ENCODE data around the gene ACOT8. TPM values are rescaled to one million over a fixed set of nuclear protein-coding genes. Genes with fewer than 3 reads are reported as not detected.

The ACOT8 gene
- total and polyA plus RNA-seq, 4 experiments from 2014 or later, result 30.6 to 54.3 (median 35.7) TPM

GRCh38 chr20:45843506-45843905, 13.7 kb downstream of the ACOT8 start:
- Mint-ChIP-seq H3K4me3 (no peak overlapping the region), H3K4me1 (peaks cover 0 to 2% (median 0%) of the 10 kb centered on the region in 4 donors), H3K27me3 (no peaks in the 10 kb centered on the region), H3K36me3 (peaks cover 22 to 49% of the 10 kb centered on the region in 2 donors), H3K27ac (peak overlapping the region in 2 of 7 donors; percentile 30 to 65), H3K9me3 (no peaks in the 10 kb centered on the region)
- no peaks in the 10 kb centered on the region for H3K9me3 ChIP-seq (ENCODE audit: control insufficient read depth in 1 of 2, low read length in 2 of 2)
- H3K4me3 ChIP-seq (ENCODE audit: low read length in 2 of 2), result no peak overlapping the region
- no peak for DNase-seq
- ChIA-PET CTCF (ENCODE audit: partially characterized antibody) (no interaction called here), POLR2A (ENCODE audit: partially characterized antibody) (no interaction called here)
- no peaks in the 10 kb centered on the region for H3K27me3 ChIP-seq (ENCODE audit: insufficient read depth, low read length)
- intact Hi-C loops (cut with micrococcal nuclease), result no loop called here
- peaks cover 56% of the 10 kb centered on the region for H3K36me3 ChIP-seq (ENCODE audit: insufficient read depth, low read length)
- H3K27ac ChIP-seq (ENCODE audit: low read depth, low read length), result no peak overlapping the region
- no peaks in the 10 kb centered on the region for H3K4me1 ChIP-seq (ENCODE audit: insufficient read depth, low read length)

- CTCF ChIA-PET (ENCODE audit: partially characterized antibody), result no interaction called here
- H3K36me3 Mint-ChIP-seq, result peaks cover 17 to 43% of the 10 kb centered on the region in 2 donors
- no peak for DNase-seq
- H3K4me3 Mint-ChIP-seq, result no peak overlapping the region
- H3K27ac Mint-ChIP-seq, result peak overlapping the region in 1 of 7 donors; percentile 35
- peaks cover 50% of the 10 kb centered on the region for H3K36me3 ChIP-seq (ENCODE audit: insufficient read depth, low read length)
- no peaks in the 10 kb centered on the region for H3K27me3 Mint-ChIP-seq
- H3K4me1 ChIP-seq (ENCODE audit: insufficient read depth, low read length), result no peaks in the 10 kb centered on the region
- intact Hi-C loops (cut with micrococcal nuclease), result no loop called here
- H3K4me1 Mint-ChIP-seq, result no peaks in the 10 kb centered on the region
- H3K9me3 Mint-ChIP-seq, result no peaks in the 10 kb centered on the region
- H3K27me3 ChIP-seq (ENCODE audit: insufficient read depth, low read length), result no peaks in the 10 kb centered on the region
- no peak overlapping the region for H3K27ac ChIP-seq (ENCODE audit: low read depth, low read length)
- H3K4me3 ChIP-seq (ENCODE audit: low read length in 2 of 2), result no peak overlapping the region
- H3K9me3 ChIP-seq (ENCODE audit: control insufficient read depth in 1 of 2, low read length in 2 of 2), result no peaks in the 10 kb centered on the region
- POLR2A ChIA-PET (ENCODE audit: partially characterized antibody), result interaction anchor here (0.8 kb wide), 1 partner anchor 17 kb away, joined by 3 read pairs; no protein-coding TSS in a partner anchor
Measured at GRCh38 chr20:45842169-45842812, 14.9 kb downstream of the ACOT8 start.

GRCh38 chr20:45841407-45842129, 15.6 kb downstream of the ACOT8 start:
- H3K4me3 ChIP-seq (ENCODE audit: low read length in 2 of 2), result no peak overlapping the region
- DNase-seq, result no peak
- H3K4me1 ChIP-seq (ENCODE audit: insufficient read depth, low read length), result no peaks in the 10 kb centered on the region
- no peaks in the 10 kb centered on the region for H3K4me1 Mint-ChIP-seq
- H3K4me3 Mint-ChIP-seq, result no peak overlapping the region
- H3K27ac ChIP-seq (ENCODE audit: low read depth, low read length), result no peak overlapping the region
- no peaks in the 10 kb centered on the region for H3K27me3 ChIP-seq (ENCODE audit: insufficient read depth, low read length)
- H3K9me3 Mint-ChIP-seq, result no peaks in the 10 kb centered on the region
- H3K36me3 Mint-ChIP-seq, result peaks cover 17 to 41% of the 10 kb centered on the region in 2 donors
- H3K36me3 ChIP-seq (ENCODE audit: insufficient read depth, low read length), result peaks cover 47% of the 10 kb centered on the region
- ChIA-PET CTCF (ENCODE audit: partially characterized antibody) (interaction anchor here (1.1 to 2.2 kb wide), 2 partner anchors 42 to 128 kb away, joined by 4 to 5 read pairs; no protein-coding TSS in a partner anchor), POLR2A (ENCODE audit: partially characterized antibody) (interaction anchor here (0.8 kb wide), 1 partner anchor 17 kb away, joined by 3 read pairs; no protein-coding TSS in a partner anchor)
- H3K27me3 Mint-ChIP-seq, result no peaks in the 10 kb centered on the region
- H3K27ac Mint-ChIP-seq, result no peak overlapping the region
- H3K9me3 ChIP-seq (ENCODE audit: control insufficient read depth in 1 of 2, low read length in 2 of 2), result no peaks in the 10 kb centered on the region
- intact Hi-C loops (cut with micrococcal nuclease), result no loop called here

DNA sequence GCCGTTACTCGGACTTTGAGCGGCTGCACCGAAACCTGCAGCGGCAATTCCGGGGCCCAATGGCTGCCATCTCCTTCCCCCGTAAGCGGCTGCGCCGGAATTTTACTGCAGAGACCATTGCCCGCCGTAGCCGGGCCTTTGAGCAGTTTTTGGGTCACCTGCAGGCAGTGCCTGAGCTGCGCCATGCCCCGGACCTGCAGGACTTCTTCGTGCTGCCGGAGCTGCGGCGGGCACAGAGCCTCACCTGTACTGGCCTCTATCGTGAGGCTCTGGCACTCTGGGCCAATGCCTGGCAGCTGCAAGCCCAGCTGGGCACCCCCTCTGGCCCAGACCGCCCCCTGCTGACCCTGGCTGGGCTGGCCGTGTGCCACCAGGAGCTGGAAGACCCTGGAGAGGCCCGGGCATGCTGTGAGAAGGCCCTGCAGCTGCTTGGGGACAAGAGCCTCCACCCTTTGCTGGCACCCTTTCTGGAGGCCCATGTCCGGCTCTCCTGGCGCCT, 16.4 kb downstream of the ACOT8 start:
- POLR2A ChIA-PET (ENCODE audit: partially characterized antibody), result no interaction called here
- intact Hi-C loops (cut with micrococcal nuclease), result no loop called here
- DNase-seq, result no peak
- H3K27ac ChIP-seq (ENCODE audit: low read depth, low read length), result no peak overlapping the region
- Mint-ChIP-seq H3K27ac (no peak overlapping the region), H3K4me1 (no peaks in the 10 kb centered on the region), H3K36me3 (peaks cover 14 to 32% of the 10 kb centered on the region in 2 donors), H3K4me3 (no peak overlapping the region), H3K27me3 (no peaks in the 10 kb centered on the region), H3K9me3 (no peaks in the 10 kb centered on the region)
- CTCF ChIA-PET (ENCODE audit: partially characterized antibody), result interaction anchor here (1.0 to 2.2 kb wide), 3 partner anchors 10 to 129 kb away, joined by 3 to 5 read pairs (median 4); no protein-coding TSS in a partner anchor
- H3K27me3 ChIP-seq (ENCODE audit: insufficient read depth, low read length), result no peaks in the 10 kb centered on the region
- no peak overlapping the region for H3K4me3 ChIP-seq (ENCODE audit: low read length in 2 of 2)
- H3K9me3 ChIP-seq (ENCODE audit: control insufficient read depth in 1 of 2, low read length in 2 of 2), result no peaks in the 10 kb centered on the region
- H3K4me1 ChIP-seq (ENCODE audit: insufficient read depth, low read length), result no peaks in the 10 kb centered on the region
- H3K36me3 ChIP-seq (ENCODE audit: insufficient read depth, low read length), result peaks cover 42% of the 10 kb centered on the region

DNA sequence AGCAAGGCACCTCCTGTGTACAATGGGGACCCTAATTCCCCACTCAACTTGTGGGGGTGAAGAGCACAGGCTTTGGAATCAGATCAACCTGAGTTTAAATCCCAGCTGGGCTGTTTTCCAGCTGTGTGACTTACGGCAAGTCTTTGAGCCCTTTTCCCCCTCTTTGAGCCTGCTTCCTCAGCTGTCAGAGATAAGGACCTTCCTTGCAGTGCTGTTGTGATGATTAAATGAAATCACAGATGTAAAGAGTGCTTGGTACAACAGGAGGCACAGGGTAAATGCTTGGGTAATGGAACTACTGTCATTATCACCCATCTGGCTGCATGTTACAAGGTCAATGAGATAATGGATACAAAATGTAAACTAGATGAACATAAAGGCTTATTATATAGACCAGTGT, 20.4 kb downstream of the ACOT8 start:
- Histone ChIP-seq H3K9me3 (ENCODE audit: control insufficient read depth in 1 of 2, low read length in 2 of 2) (no peaks in the 10 kb centered on the region), H3K4me3 (ENCODE audit: low read length in 2 of 2) (no peak overlapping the region), H3K27ac (ENCODE audit: low read depth, low read length) (no peak overlapping the region), H3K4me1 (ENCODE audit: insufficient read depth, low read length) (peaks cover 21% of the 10 kb centered on the region), H3K27me3 (ENCODE audit: insufficient read depth, low read length) (no peaks in the 10 kb centered on the region), H3K36me3 (ENCODE audit: insufficient read depth, low read length) (peaks cover 8% of the 10 kb centered on the region)
- peak overlapping the region in 3 of 7 donors; percentile 19 to 36 (median 23) for H3K27ac Mint-ChIP-seq
- POLR2A ChIA-PET (ENCODE audit: partially characterized antibody), result no interaction called here
- intact Hi-C loops (cut with micrococcal nuclease), result no loop called here
- no peak overlapping the region for H3K4me3 Mint-ChIP-seq
- DNase-seq, result no peak
- H3K27me3 Mint-ChIP-seq, result no peaks in the 10 kb centered on the region
- no peaks in the 10 kb centered on the region for H3K9me3 Mint-ChIP-seq
- H3K36me3 Mint-ChIP-seq, result peaks cover 0 to 2% of the 10 kb centered on the region in 2 donors
- peaks cover 6 to 23% (median 13%) of the 10 kb centered on the region in 4 donors for H3K4me1 Mint-ChIP-seq
- CTCF ChIA-PET (ENCODE audit: partially characterized antibody), result interaction anchor here (0.7 kb wide), 1 partner anchor 851 kb away, joined by 3 read pairs; no protein-coding TSS in a partner anchor

DNA sequence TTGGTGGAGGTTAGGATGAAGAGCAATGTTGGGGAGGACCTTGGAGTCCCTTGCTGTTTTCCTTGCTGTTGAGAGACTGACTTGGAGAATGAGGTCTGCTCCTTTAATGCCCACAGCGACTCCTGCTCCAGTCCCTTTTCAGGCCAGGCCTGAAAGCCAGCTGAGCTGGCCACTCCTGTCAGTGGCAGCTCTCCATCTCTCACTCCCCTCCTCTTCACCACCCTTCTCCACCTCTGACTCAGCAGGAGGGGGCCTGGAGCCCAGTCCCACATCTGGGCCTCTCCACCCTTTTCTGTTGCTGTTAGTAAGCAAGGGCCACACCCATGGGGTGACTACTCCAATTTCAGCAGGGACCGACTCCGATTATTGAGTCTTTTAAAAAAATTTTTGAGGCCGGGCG, 21.4 kb downstream of the ACOT8 start:
- CTCF ChIA-PET (ENCODE audit: partially characterized antibody), result no interaction called here
- Histone ChIP-seq H3K9me3 (ENCODE audit: control insufficient read depth in 1 of 2, low read length in 2 of 2) (no peaks in the 10 kb centered on the region), H3K4me3 (ENCODE audit: low read length in 2 of 2) (no peak overlapping the region), H3K27ac (ENCODE audit: low read depth, low read length) (no peak overlapping the region), H3K4me1 (ENCODE audit: insufficient read depth, low read length) (peaks cover 21% of the 10 kb centered on the region), H3K36me3 (ENCODE audit: insufficient read depth, low read length) (no peaks in the 10 kb centered on the region), H3K27me3 (ENCODE audit: insufficient read depth, low read length) (no peaks in the 10 kb centered on the region)
- intact Hi-C loops (cut with micrococcal nuclease), result no loop called here
- POLR2A ChIA-PET (ENCODE audit: partially characterized antibody), result no interaction called here
- Mint-ChIP-seq H3K4me3 (peak overlapping the region in 4 of 8 donors; percentile 21 to 49 (median 44)), H3K36me3 (peaks cover 0 to 2% of the 10 kb centered on the region in 2 donors), H3K9me3 (no peaks in the 10 kb centered on the region), H3K27ac (peak overlapping the region in 3 of 7 donors; percentile 7 to 59 (median 17)), H3K27me3 (no peaks in the 10 kb centered on the region), H3K4me1 (peaks cover 6 to 23% (median 13%) of the 10 kb centered on the region in 4 donors)
- DNase-seq, result no peak

- H3K27ac ChIP-seq (ENCODE audit: low read depth, low read length), result no peak overlapping the region
- H3K27me3 ChIP-seq (ENCODE audit: insufficient read depth, low read length), result no peaks in the 10 kb centered on the region
- peak overlapping the region in 3 of 7 donors; percentile 7 to 59 (median 17) for H3K27ac Mint-ChIP-seq
- H3K4me3 Mint-ChIP-seq, result peak overlapping the region in 7 of 8 donors; percentile 21 to 72 (median 45)
- H3K4me1 Mint-ChIP-seq, result peaks cover 7 to 23% (median 13%) of the 10 kb centered on the region in 4 donors
- H3K36me3 Mint-ChIP-seq, result peaks cover 0 to 2% of the 10 kb centered on the region in 2 donors
- CTCF ChIA-PET (ENCODE audit: partially characterized antibody), result no interaction called here
- no peaks in the 10 kb centered on the region for H3K9me3 ChIP-seq (ENCODE audit: control insufficient read depth in 1 of 2, low read length in 2 of 2)
- no peaks in the 10 kb centered on the region for H3K9me3 Mint-ChIP-seq
- peaks cover 0 to under 1% of the 10 kb centered on the region in 2 donors for H3K27me3 Mint-ChIP-seq
- POLR2A ChIA-PET (ENCODE audit: partially characterized antibody), result interaction anchor here (2.8 kb wide), 1 partner anchor 12 kb away, joined by 13 read pairs; no protein-coding TSS in a partner anchor
- peaks cover 21% of the 10 kb centered on the region for H3K4me1 ChIP-seq (ENCODE audit: insufficient read depth, low read length)
- no peak for DNase-seq
- intact Hi-C loops (cut with micrococcal nuclease), result no loop called here
- no peaks in the 10 kb centered on the region for H3K36me3 ChIP-seq (ENCODE audit: insufficient read depth, low read length)
- H3K4me3 ChIP-seq (ENCODE audit: low read length in 2 of 2), result no peak overlapping the region
Measured at GRCh38 chr20:45835329-45835765, 21.8 kb downstream of the ACOT8 start.

All from CD4-positive, alpha-beta memory T cell (primary cell).